Measurements from ENCODE around the gene TLE5. TPM values are rescaled to one million over a fixed set of nuclear protein-coding genes. Genes with fewer than 3 reads are reported as not detected.

The TLE5 gene
- total RNA-seq, 1 experiment from 2014 or later, result 360 TPM

DNA sequence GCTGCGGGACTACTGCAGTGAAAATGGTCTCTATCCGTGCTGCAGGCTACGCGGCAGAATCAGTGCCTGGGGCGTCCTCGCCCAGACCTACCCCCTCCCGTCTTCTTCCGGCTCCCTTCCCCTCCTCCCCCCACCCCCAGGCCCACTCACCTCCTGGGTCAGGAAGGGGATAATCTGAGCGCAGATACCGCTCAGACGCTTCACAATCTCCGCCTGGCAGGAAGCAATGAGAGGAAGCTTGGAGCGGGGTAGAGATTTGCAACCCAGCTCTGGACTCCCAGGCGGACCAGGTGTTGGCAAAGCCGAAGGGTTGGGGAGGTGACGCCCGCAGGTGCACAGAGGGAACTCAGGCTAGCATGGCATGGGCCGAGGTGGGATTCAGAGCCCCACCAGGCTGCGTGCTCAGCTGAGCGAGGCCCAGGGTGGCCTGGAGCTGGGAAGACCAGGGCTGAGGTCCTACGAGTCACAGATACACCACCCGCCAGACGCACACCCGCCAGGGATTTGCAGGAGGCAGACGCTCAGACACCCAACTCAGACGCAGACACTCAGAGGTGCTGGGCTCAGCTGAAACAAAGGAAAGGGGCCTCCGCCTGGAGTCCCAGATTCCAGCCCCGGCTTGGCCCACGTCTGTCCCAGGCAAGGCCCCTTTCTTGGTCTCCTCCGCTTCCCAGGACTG is 37.3 kb downstream of the TLE5 start:
- intact Hi-C loops (cut with micrococcal nuclease; ENCODE audit: unreplicated experiment), result no loop called here
- no TSS peak for BruUV-seq (replicated peaks)
- Histone ChIP-seq H3K27ac (ENCODE audit: low read depth, low read length, poor library complexity, severe bottlenecking) (no peak overlapping the region), H3K27me3 (replicated peaks; ENCODE audit: insufficient read depth, low read depth, low read length, poor library complexity) (peaks cover 3% of the 10 kb centered on the region), H3K36me3 (ENCODE audit: insufficient read depth, low read length, poor library complexity, severe bottlenecking) (no peaks in the 10 kb centered on the region), H3K9me3 (ENCODE audit: low read depth, low read length, poor library complexity, severe bottlenecking) (no peaks in the 10 kb centered on the region), H3K4me1 (ENCODE audit: insufficient read depth, low read length, poor library complexity, severe bottlenecking) (peaks cover 6% of the 10 kb centered on the region), H3K4me3 (ENCODE audit: low read depth, low read length, poor library complexity, severe bottlenecking) (no peak overlapping the region)
- DNase-seq (ENCODE audit: low spot score), result no peak
- TF ChIP-seq, protein P1, sequence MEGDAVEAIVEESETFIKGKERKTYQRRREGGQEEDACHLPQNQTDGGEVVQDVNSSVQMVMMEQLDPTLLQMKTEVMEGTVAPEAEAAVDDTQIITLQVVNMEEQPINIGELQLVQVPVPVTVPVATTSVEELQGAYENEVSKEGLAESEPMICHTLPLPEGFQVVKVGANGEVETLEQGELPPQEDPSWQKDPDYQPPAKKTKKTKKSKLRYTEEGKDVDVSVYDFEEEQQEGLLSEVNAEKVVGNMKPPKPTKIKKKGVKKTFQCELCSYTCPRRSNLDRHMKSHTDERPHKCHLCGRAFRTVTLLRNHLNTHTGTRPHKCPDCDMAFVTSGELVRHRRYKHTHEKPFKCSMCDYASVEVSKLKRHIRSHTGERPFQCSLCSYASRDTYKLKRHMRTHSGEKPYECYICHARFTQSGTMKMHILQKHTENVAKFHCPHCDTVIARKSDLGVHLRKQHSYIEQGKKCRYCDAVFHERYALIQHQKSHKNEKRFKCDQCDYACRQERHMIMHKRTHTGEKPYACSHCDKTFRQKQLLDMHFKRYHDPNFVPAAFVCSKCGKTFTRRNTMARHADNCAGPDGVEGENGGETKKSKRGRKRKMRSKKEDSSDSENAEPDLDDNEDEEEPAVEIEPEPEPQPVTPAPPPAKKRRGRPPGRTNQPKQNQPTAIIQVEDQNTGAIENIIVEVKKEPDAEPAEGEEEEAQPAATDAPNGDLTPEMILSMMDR (conservative IDR thresholded peaks at IDR 0.05; ENCODE audit: low read depth, low read length), result no peak
- no peak for TF ChIP-seq EZH2 (IDR thresholded peaks at IDR 0.05; ENCODE audit: borderline replicate concordance, low read depth, low read length, poor library complexity, severe bottlenecking)
- CTCF ChIA-PET, result interaction anchor here (0.7 kb wide), 1 partner anchor 11 kb away, joined by 4 read pairs; no protein-coding TSS in a partner anchor
- POLR2A ChIA-PET (ENCODE audit: low non-redundant PET), result no interaction called here

DNA sequence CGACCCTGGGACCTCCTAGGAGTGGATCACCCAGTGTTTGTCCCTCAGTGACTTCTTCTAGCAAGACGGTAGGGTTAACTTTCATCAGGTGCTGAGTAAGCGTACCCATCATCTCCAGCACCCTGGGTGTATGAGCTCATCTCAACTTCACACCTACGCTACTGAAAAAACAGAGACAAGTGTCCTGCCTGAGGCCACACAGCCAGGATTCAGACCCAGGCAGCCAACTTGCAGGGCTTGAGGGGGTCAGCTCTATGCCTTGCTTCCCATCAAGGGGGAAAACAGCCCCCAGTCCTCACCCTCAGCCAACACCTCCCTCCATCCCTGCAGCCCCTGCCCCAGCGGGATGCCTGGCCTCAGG is 37.8 kb downstream of the TLE5 start:
- Histone ChIP-seq H3K4me3 (ENCODE audit: low read depth, low read length, poor library complexity, severe bottlenecking) (no peak overlapping the region), H3K9me3 (ENCODE audit: low read depth, low read length, poor library complexity, severe bottlenecking) (no peaks in the 10 kb centered on the region), H3K4me1 (ENCODE audit: insufficient read depth, low read length, poor library complexity, severe bottlenecking) (peaks cover 6% of the 10 kb centered on the region), H3K27me3 (replicated peaks; ENCODE audit: insufficient read depth, low read depth, low read length, poor library complexity) (no peaks in the 10 kb centered on the region), H3K36me3 (ENCODE audit: insufficient read depth, low read length, poor library complexity, severe bottlenecking) (no peaks in the 10 kb centered on the region), H3K27ac (ENCODE audit: low read depth, low read length, poor library complexity, severe bottlenecking) (no peak overlapping the region)
- BruUV-seq (replicated peaks), result no TSS peak
- TF ChIP-seq EZH2 (IDR thresholded peaks at IDR 0.05; ENCODE audit: borderline replicate concordance, low read depth, low read length, poor library complexity, severe bottlenecking), result no peak
- TF ChIP-seq, protein P1 (conservative IDR thresholded peaks at IDR 0.05; ENCODE audit: low read depth, low read length), result no peak
- DNase-seq (ENCODE audit: low spot score), result no peak
- intact Hi-C loops (cut with micrococcal nuclease; ENCODE audit: unreplicated experiment), result no loop called here
- ChIA-PET CTCF (interaction anchor here (0.5 to 0.7 kb wide), 2 partner anchors 11 to 31 kb away, joined by 4 to 7 read pairs; no protein-coding TSS in a partner anchor), POLR2A (ENCODE audit: low non-redundant PET) (no interaction called here)

DNA sequence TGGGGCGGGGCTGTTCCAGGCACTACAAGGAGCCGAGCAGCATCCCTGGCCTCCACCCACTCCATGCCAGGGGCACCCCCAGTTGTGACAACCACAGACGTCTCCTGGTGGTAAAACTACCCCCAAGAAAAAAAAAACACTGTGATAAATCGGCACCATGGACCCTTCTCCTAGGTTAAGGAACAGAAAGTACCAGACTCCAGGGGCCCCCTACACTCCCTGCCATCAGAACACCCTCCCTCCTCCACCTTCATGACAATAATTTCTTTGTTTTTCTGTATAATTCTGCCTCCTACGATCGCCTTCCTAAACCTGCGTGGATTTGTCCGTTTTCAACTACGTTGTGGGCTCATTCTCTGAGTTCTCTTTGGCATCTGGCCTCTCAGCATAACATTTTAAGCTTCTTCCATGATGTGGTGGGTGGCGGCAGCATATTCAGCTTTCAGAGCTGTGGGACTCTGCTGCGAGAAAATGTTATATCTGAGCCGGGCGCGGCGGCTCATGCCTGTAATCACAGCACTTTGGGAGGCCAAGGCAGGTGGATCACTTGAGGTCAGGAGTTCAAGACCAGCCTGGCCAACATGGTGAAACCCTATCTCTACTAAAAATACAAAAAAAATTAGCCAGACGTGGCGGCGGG is 41.9 kb downstream of the TLE5 start:
- Histone ChIP-seq H3K27me3 (replicated peaks; ENCODE audit: insufficient read depth, low read depth, low read length, poor library complexity) (no peaks in the 10 kb centered on the region), H3K27ac (ENCODE audit: low read depth, low read length, poor library complexity, severe bottlenecking) (no peak overlapping the region), H3K9me3 (ENCODE audit: low read depth, low read length, poor library complexity, severe bottlenecking) (no peaks in the 10 kb centered on the region), H3K4me3 (ENCODE audit: low read depth, low read length, poor library complexity, severe bottlenecking) (no peak overlapping the region), H3K4me1 (ENCODE audit: insufficient read depth, low read length, poor library complexity, severe bottlenecking) (no peaks in the 10 kb centered on the region), H3K36me3 (ENCODE audit: insufficient read depth, low read length, poor library complexity, severe bottlenecking) (no peaks in the 10 kb centered on the region)
- BruUV-seq (replicated peaks), result no TSS peak
- TF ChIP-seq, protein P1 (conservative IDR thresholded peaks at IDR 0.05; ENCODE audit: low read depth, low read length), result no peak
- TF ChIP-seq EZH2 (IDR thresholded peaks at IDR 0.05; ENCODE audit: borderline replicate concordance, low read depth, low read length, poor library complexity, severe bottlenecking), result no peak
- CTCF ChIA-PET, result no interaction called here
- DNase-seq (ENCODE audit: low spot score), result no peak
- intact Hi-C loops (cut with micrococcal nuclease; ENCODE audit: unreplicated experiment), result no loop called here
- POLR2A ChIA-PET (ENCODE audit: low non-redundant PET), result no interaction called here

Data from A673 (cell line).